ENCODE results near the gene PITRM1. TPM values are rescaled to one million over a fixed set of nuclear protein-coding genes. Genes with fewer than 3 reads are reported as not detected.

Gene PITRM1
- total RNA-seq, 2 donors from 2014 or later, result 45.3 to 50.2 TPM

DNA sequence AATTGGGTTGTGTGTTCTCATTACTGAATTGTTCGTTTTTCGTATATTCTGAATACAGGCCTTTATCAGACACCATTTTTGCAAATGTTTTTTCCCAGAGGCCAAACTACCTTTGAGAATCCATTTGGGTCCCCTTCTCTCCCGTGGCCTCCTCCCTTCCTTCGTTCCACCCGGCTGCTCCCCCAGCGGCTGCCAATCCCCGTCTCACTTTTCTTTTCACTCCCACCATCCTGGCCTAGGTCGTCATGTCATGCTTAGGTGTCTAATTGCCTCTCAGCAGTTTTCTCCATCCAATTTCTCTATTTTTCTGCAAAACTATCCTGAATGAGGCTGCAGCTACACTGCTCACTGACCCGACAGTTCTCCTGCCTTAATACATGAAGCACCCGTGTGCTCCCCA lies 17.9 kb downstream of the PITRM1 start:
- H3K4me3 Mint-ChIP-seq, result no peak overlapping the region
- peaks cover 65% of the 10 kb centered on the region for H3K36me3 Mint-ChIP-seq (ENCODE audit: low read depth)
- no peak overlapping the region for H3K27ac ChIP-seq (ENCODE audit: low read depth, low read length)
- H3K27me3 ChIP-seq (ENCODE audit: control insufficient read depth, insufficient read depth, low read length, poor library complexity, severe bottlenecking), result no peaks in the 10 kb centered on the region
- no peak overlapping the region for H3K27ac Mint-ChIP-seq
- H3K9me3 ChIP-seq (ENCODE audit: control insufficient read depth, low read length), result no peaks in the 10 kb centered on the region
- TF ChIP-seq, protein P1, sequence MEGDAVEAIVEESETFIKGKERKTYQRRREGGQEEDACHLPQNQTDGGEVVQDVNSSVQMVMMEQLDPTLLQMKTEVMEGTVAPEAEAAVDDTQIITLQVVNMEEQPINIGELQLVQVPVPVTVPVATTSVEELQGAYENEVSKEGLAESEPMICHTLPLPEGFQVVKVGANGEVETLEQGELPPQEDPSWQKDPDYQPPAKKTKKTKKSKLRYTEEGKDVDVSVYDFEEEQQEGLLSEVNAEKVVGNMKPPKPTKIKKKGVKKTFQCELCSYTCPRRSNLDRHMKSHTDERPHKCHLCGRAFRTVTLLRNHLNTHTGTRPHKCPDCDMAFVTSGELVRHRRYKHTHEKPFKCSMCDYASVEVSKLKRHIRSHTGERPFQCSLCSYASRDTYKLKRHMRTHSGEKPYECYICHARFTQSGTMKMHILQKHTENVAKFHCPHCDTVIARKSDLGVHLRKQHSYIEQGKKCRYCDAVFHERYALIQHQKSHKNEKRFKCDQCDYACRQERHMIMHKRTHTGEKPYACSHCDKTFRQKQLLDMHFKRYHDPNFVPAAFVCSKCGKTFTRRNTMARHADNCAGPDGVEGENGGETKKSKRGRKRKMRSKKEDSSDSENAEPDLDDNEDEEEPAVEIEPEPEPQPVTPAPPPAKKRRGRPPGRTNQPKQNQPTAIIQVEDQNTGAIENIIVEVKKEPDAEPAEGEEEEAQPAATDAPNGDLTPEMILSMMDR (conservative IDR thresholded peaks at IDR 0.05), result no peak
- no peak for DNase-seq
- H3K36me3 ChIP-seq (ENCODE audit: control insufficient read depth, insufficient read depth, low read length), result peaks cover 84% of the 10 kb centered on the region
- no peak overlapping the region for H3K4me3 ChIP-seq (ENCODE audit: low read length)
- H3K9ac ChIP-seq (ENCODE audit: extremely low read depth, low read length, poor library complexity, severe bottlenecking), result no peak overlapping the region
- H3K4me1 Mint-ChIP-seq, result no peaks in the 10 kb centered on the region
- no peaks in the 10 kb centered on the region for H3K9me3 Mint-ChIP-seq
- H3K4me1 ChIP-seq (ENCODE audit: control insufficient read depth, insufficient read depth, low read length), result no peaks in the 10 kb centered on the region
- WGBS, 2 experiments (ENCODE audit: insufficient coverage in 1 of 2, insufficient read length in 1 of 2), result 92 to 99% methylated on average over 10 of the region's 10 CpGs
- no peaks in the 10 kb centered on the region for H3K27me3 Mint-ChIP-seq (ENCODE audit: insufficient read depth)

DNA sequence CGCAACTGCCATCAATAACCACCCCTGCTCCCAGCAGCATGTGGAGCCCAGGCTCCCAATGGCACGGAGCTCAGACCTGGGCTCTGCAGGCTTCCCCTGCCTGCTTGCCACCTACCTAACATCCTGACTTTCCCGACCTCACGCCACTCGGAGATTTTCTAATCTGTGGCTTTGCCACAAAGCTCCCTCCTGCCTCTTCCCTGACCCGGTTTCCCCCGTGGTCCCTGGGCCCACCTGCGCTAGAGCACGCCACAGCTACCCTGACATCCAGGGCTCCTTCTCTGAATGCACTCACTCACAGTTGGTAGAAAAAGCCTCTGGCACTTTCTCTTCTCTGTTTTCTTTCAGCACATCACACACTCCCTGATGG lies 20.0 kb downstream of the PITRM1 start:
- no peak overlapping the region for H3K27ac Mint-ChIP-seq
- H3K4me3 ChIP-seq (ENCODE audit: low read length), result no peak overlapping the region
- no peaks in the 10 kb centered on the region for H3K9me3 Mint-ChIP-seq
- no peaks in the 10 kb centered on the region for H3K9me3 ChIP-seq (ENCODE audit: control insufficient read depth, low read length)
- no peaks in the 10 kb centered on the region for H3K4me1 Mint-ChIP-seq
- no peak for DNase-seq
- H3K27ac ChIP-seq (ENCODE audit: low read depth, low read length), result no peak overlapping the region
- H3K27me3 ChIP-seq (ENCODE audit: control insufficient read depth, insufficient read depth, low read length, poor library complexity, severe bottlenecking), result no peaks in the 10 kb centered on the region
- H3K4me3 Mint-ChIP-seq, result no peak overlapping the region
- H3K9ac ChIP-seq (ENCODE audit: extremely low read depth, low read length, poor library complexity, severe bottlenecking), result no peak overlapping the region
- H3K36me3 Mint-ChIP-seq (ENCODE audit: low read depth), result peaks cover 60% of the 10 kb centered on the region
- H3K36me3 ChIP-seq (ENCODE audit: control insufficient read depth, insufficient read depth, low read length), result peaks cover 77% of the 10 kb centered on the region
- TF ChIP-seq, protein P1 (conservative IDR thresholded peaks at IDR 0.05), result no peak
- no peaks in the 10 kb centered on the region for H3K4me1 ChIP-seq (ENCODE audit: control insufficient read depth, insufficient read depth, low read length)
- 82 to 84% methylated on average over 7 to 9 of the region's 9 CpGs for WGBS, 2 experiments (ENCODE audit: insufficient coverage in 1 of 2, insufficient read length in 1 of 2)
- H3K27me3 Mint-ChIP-seq (ENCODE audit: insufficient read depth), result no peaks in the 10 kb centered on the region

DNA sequence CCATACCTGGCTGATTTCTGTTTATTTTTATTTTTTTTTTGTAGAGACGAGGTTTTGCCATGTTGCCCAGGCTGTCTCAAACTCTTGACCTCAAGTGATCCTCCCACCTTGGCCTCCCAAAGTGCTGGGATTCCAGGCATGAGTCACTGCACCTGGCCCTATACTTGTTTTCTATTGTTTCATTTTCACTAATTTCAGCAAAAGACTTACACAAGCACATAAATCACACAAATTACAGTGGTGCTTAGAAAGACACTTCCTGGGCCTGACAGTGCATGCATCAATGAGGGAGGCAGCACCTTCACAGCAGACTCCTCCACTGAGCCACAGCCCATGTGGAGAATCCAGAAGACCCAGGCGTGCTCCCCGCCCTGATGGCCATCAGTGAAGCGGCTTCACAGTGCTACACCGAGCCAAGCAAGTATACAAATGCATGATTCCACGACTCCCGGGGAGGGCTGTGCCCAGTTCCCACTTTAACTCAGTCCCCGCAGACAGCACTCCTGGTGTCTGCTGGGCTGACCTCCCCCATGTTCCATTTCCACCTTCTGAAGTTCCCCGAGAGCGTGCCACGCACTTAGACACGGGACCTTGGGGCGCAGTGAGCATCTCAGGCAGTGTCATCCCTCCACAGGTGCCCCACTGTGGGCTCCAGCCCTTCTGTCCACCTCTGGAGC lies 20.6 kb downstream of the PITRM1 start:
- no peak overlapping the region for H3K9ac ChIP-seq (ENCODE audit: extremely low read depth, low read length, poor library complexity, severe bottlenecking)
- Mint-ChIP-seq H3K4me3 (no peak overlapping the region), H3K36me3 (ENCODE audit: low read depth) (peaks cover 61% of the 10 kb centered on the region), H3K4me1 (no peaks in the 10 kb centered on the region), H3K27ac (no peak overlapping the region), H3K9me3 (no peaks in the 10 kb centered on the region), H3K27me3 (ENCODE audit: insufficient read depth) (no peaks in the 10 kb centered on the region)
- no peaks in the 10 kb centered on the region for H3K9me3 ChIP-seq (ENCODE audit: control insufficient read depth, low read length)
- 95 to 99% methylated on average over 10 to 13 of the region's 13 CpGs for WGBS, 2 experiments (ENCODE audit: insufficient coverage in 1 of 2, insufficient read length in 1 of 2)
- H3K27ac ChIP-seq (ENCODE audit: low read depth, low read length), result no peak overlapping the region
- TF ChIP-seq, protein P1 (conservative IDR thresholded peaks at IDR 0.05), result no peak
- H3K27me3 ChIP-seq (ENCODE audit: control insufficient read depth, insufficient read depth, low read length, poor library complexity, severe bottlenecking), result no peaks in the 10 kb centered on the region
- no peak for DNase-seq
- H3K36me3 ChIP-seq (ENCODE audit: control insufficient read depth, insufficient read depth, low read length), result peaks cover 76% of the 10 kb centered on the region
- H3K4me3 ChIP-seq (ENCODE audit: low read length), result no peak overlapping the region
- no peaks in the 10 kb centered on the region for H3K4me1 ChIP-seq (ENCODE audit: control insufficient read depth, insufficient read depth, low read length)
